Thymus (tissue), 11 donors: ENCODE results near the gene PCDH9. TPM values are rescaled to one million over a fixed set of nuclear protein-coding genes. Genes with fewer than 3 reads are reported as not detected.

ENCODE experiments used
- DNase-seq, 9 donors: peaks; one replicate each; pipeline ENCODE4 v3.0.0-alpha.2; 2013; ENCODE audit warnings: low spot score in 9 of 9, low read depth in 6 of 9, missing footprints in 1 of 9
- H3K27ac ChIP-seq, 2 donors: one replicate each; pipeline ENCODE4 v1.5.1; 2013; ENCODE audit warnings: control low read depth in 1 of 2, low read depth in 1 of 2, low read length in 1 of 2, mild to moderate bottlenecking in 1 of 2, moderate library complexity in 1 of 2
- H3K27me3 ChIP-seq, 2 donors: one replicate each; pipeline ENCODE4 v1.5.1; 2013; ENCODE audit warnings: low read length in 1 of 2; ENCODE audit not compliant: control insufficient read depth in 2 of 2, insufficient read depth in 1 of 2
- H3K36me3 ChIP-seq, 2 donors: one replicate each; pipeline ENCODE4 v1.5.1; 2013; ENCODE audit warnings: low read length in 1 of 2, mild to moderate bottlenecking in 1 of 2, moderate library complexity in 1 of 2; ENCODE audit not compliant: control insufficient read depth in 2 of 2, insufficient read depth in 2 of 2
- H3K4me1 ChIP-seq, 2 donors: one replicate each; pipeline ENCODE4 v1.5.1; 2013; ENCODE audit warnings: low read length in 2 of 2; ENCODE audit not compliant: control insufficient read depth in 2 of 2, insufficient read depth in 2 of 2
- H3K4me3 ChIP-seq, 2 donors: one replicate each; pipeline ENCODE4 v1.5.1; 2013; ENCODE audit warnings: low read length in 2 of 2, control low read depth in 1 of 2, mild to moderate bottlenecking in 1 of 2
- H3K9me3 ChIP-seq, 2 donors: one replicate each; pipeline ENCODE4 v1.5.1; 2013; ENCODE audit warnings: low read length in 1 of 2, mild to moderate bottlenecking in 1 of 2; ENCODE audit not compliant: control insufficient read depth in 2 of 2, insufficient read depth in 1 of 2
- WGBS: extraction: QIAGEN DNeasy Blood & Tissue Kit; methylation state at CpG from one replicate; pipeline ENCODE4 v1.1.7; 2013; 5-methylcytosine and 5-hydroxymethylcytosine counted together
- polyA plus RNA-seq: library from polyadenylated mRNA; stranded (reverse); fragments of 200-250 nt; gene quantifications from one replicate; pipeline ENCODE4 v1.2.3, GENCODE V29; 2013
- total RNA-seq: library from RNA; stranded (reverse); fragments of 120-200 nt; gene quantifications from one replicate; pipeline ENCODE4 v1.2.4, GENCODE V29; 2013
- donor health status: healthy.

PCDH9 gene
- total and polyA plus RNA-seq, 2 donors = 0.82 to 5.0 TPM

GRCh38 chr13:67155898-67156722 is 74.0 kb downstream of the PCDH9 start:
- Histone ChIP-seq H3K36me3 (no peaks in the 10 kb centered on the region), H3K27ac (no peak overlapping the region), H3K9me3 (no peaks in the 10 kb centered on the region), H3K4me1 (no peaks in the 10 kb centered on the region), H3K4me3 (no peak overlapping the region), H3K27me3 (no peaks in the 10 kb centered on the region)
- 93% methylated on average over 24 of the region's 24 CpGs for WGBS
- no peak for DNase-seq

- H3K4me1 ChIP-seq = no peaks in the 10 kb centered on the region
- no peaks in the 10 kb centered on the region for H3K27me3 ChIP-seq
- no peaks in the 10 kb centered on the region for H3K9me3 ChIP-seq
- H3K4me3 ChIP-seq = no peak overlapping the region
- no peak overlapping the region for H3K27ac ChIP-seq
- no peaks in the 10 kb centered on the region for H3K36me3 ChIP-seq
- 95% methylated on average over 2 of the region's 2 CpGs for WGBS
- no peak for DNase-seq
These were observed 78.1 kb downstream of the PCDH9 start for GRCh38 chr13:67152085-67152484.

DNA sequence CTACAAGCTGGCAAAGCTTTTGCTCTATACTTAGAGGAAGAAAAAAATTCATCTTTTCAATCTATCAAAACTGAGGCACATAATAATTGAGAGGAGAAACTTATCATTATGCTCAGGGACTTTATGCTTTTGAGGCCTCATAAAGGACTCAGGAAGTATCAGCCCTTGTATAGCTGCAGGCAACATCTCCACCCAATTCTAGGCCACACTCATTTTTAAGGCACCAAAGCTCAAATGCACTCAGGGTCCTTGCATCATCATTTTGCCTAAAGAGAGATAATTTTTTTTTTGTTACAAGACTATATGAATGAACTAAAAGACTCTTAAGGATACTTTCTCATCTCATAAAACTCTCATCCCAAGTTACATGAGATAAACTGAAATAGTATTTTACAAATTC is 78.5 kb downstream of the PCDH9 start:
- H3K4me3 ChIP-seq = no peak overlapping the region
- no peaks in the 10 kb centered on the region for H3K27me3 ChIP-seq
- H3K36me3 ChIP-seq = no peaks in the 10 kb centered on the region
- no peaks in the 10 kb centered on the region for H3K9me3 ChIP-seq
- H3K4me1 ChIP-seq = no peaks in the 10 kb centered on the region
- DNase-seq = no peak
- no peak overlapping the region for H3K27ac ChIP-seq

DNA sequence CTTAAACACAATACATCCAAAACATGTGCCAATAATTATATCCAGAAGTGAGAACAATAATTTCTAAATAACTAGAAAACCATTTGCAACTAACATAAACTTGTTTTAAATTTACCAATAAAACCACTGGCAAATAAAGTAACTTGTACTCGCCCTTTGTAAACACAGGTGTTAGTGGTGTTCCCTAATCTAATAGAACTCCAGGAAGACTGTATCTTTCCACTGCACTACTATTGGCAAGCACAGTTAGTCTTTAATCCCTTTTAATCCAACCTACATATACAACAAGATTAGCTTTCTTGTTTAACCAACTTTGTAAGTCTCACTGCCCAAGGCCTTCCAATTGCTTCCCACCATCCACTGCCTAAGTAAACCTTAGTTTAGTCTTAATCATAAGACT is 79.5 kb downstream of the PCDH9 start:
- H3K4me3 ChIP-seq = no peak overlapping the region
- no peaks in the 10 kb centered on the region for H3K4me1 ChIP-seq
- H3K27ac ChIP-seq = no peak overlapping the region
- WGBS = 94% methylated on average over 1 of the region's 1 CpG
- DNase-seq = no peak
- H3K27me3 ChIP-seq = no peaks in the 10 kb centered on the region
- H3K9me3 ChIP-seq = no peaks in the 10 kb centered on the region
- no peaks in the 10 kb centered on the region for H3K36me3 ChIP-seq

GRCh38 chr13:67148161-67148571 is 82.0 kb downstream of the PCDH9 start:
- DNase-seq = no peak
- no peaks in the 10 kb centered on the region for H3K9me3 ChIP-seq
- H3K4me3 ChIP-seq = no peak overlapping the region
- 83% methylated on average over 2 of the region's 2 CpGs for WGBS
- no peaks in the 10 kb centered on the region for H3K27me3 ChIP-seq
- no peaks in the 10 kb centered on the region for H3K36me3 ChIP-seq
- no peak overlapping the region for H3K27ac ChIP-seq
- no peaks in the 10 kb centered on the region for H3K4me1 ChIP-seq

DNA sequence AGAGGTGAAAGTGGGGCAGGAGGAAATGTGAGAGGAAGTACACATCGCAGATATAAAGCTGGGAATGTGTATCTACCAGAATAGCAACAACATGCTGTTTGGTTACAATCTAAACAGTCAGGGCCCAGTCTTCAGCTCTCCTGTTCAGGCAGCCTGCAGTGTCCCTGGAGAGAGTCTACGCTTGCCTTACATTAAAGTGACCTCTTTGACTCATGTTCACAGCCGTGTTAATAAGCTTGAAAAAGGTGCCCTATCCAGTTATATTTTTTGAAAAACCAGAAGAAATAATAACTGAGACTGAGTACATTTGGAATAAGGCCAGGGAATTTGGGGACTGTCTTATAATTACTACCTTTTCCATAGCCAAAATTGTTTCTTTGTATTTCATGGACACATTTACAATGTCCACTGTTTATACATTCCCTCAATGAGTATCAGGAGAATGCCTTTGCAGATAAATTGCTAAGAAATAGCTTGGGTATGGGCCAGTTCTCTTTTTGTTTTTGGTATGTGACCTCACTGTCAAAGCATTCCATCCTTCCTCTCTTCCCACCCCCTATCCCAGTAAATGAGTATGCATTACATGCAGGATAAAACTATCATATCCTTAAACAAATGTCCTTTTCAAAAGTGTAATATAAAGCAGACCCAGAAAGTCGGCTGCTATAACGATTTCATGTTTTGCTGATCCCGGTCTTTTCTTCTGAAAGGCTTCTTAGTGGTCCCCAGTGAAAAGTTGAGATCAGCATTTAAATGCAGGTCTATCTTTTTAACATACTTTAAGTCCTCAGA is 82.6 kb downstream of the PCDH9 start:
- H3K4me3 ChIP-seq = no peak overlapping the region
- H3K36me3 ChIP-seq = no peaks in the 10 kb centered on the region
- no peaks in the 10 kb centered on the region for H3K4me1 ChIP-seq
- H3K9me3 ChIP-seq = no peaks in the 10 kb centered on the region
- no peak overlapping the region for H3K27ac ChIP-seq
- 73% methylated on average over 6 of the region's 6 CpGs for WGBS
- no peak for DNase-seq
- no peaks in the 10 kb centered on the region for H3K27me3 ChIP-seq

DNA sequence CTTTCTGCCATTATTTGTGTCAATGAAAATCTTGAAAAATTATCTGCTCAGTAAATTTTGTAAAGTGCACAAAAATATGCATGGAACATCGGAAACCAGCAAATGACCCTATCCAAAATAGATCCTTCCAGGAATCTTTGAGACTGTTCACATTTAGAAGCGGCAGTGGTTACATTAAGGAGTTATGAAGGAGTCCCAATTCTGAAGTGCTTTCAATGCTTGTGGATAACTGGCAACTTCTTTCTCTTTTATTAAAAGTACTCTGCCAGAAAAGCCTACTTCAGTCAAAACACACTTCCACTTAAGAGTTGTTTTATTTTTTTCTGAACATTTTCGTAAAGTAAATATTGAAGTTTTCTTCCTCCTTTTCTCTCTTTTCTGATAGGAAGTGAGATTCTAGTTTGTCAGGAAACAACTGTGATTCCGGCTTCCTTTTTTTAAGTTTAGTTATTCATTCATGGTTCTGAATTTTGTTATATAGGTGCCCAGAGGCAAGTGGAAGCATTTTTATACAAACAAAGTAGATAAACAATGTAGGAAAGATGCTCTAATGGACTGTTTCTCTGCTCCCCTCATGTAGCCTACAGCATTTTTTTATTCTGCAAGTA is 83.5 kb downstream of the PCDH9 start:
- H3K27ac ChIP-seq = no peak overlapping the region
- no peak overlapping the region for H3K4me3 ChIP-seq
- no peaks in the 10 kb centered on the region for H3K9me3 ChIP-seq
- 77% methylated on average over 4 of the region's 4 CpGs for WGBS
- no peaks in the 10 kb centered on the region for H3K36me3 ChIP-seq
- DNase-seq = no peak
- H3K27me3 ChIP-seq = no peaks in the 10 kb centered on the region
- no peaks in the 10 kb centered on the region for H3K4me1 ChIP-seq

- no peaks in the 10 kb centered on the region for H3K4me1 ChIP-seq
- H3K27me3 ChIP-seq = no peaks in the 10 kb centered on the region
- H3K4me3 ChIP-seq = no peak overlapping the region
- 69% methylated on average over 1 of the region's 1 CpG for WGBS
- no peaks in the 10 kb centered on the region for H3K36me3 ChIP-seq
- no peak for DNase-seq
- H3K9me3 ChIP-seq = no peaks in the 10 kb centered on the region
- H3K27ac ChIP-seq = no peak overlapping the region
These were observed 84.2 kb downstream of the PCDH9 start for GRCh38 chr13:67145950-67146349.

DNA sequence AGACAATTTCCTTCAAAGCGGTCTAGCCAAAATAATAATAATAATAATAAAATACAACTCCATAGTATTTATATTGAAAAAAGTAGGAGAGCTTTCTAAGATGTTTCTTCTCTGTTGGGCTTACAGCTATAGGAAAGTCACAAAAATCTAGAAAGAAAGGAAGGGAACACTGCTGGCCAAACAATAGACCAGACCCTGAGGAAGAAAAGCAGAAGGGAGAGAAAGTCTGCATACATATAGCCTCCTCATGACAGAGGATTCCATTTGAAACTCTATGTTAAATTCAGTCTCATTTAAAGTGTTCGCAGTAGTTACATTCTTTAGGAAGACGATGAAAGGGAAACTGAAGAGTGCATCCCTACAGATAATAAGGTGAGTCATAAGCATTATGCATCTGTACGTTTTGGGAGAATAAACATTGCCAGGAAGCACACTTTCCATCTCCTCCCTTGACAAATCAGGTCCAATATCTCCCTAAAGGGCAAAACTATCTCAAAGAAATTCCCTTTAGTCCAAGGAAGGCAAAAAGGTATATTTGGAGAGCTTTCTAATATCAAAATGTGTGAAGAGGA is 86.5 kb downstream of the PCDH9 start:
- WGBS = 95% methylated on average over 4 of the region's 4 CpGs
- no peak for DNase-seq
- H3K9me3 ChIP-seq = no peaks in the 10 kb centered on the region
- H3K4me1 ChIP-seq = no peaks in the 10 kb centered on the region
- H3K36me3 ChIP-seq = no peaks in the 10 kb centered on the region
- no peak overlapping the region for H3K4me3 ChIP-seq
- no peaks in the 10 kb centered on the region for H3K27me3 ChIP-seq
- no peak overlapping the region for H3K27ac ChIP-seq
